Testis (tissue), 2 donors: Measurements from ENCODE around the gene C3orf20.

ENCODE experiments used
- POLR2A ChIP-seq: fragments of 450-650 bp; IDR thresholded peaks from one replicate; pipeline ENCODE4 v1.6.1; 2017; ENCODE audit warnings: antibody characterized with exemption, mild to moderate bottlenecking, moderate library complexity
- TF ChIP-seq, protein P1 (sequence below), 3 experiments: fragments of 450-650 bp in 2 of 3; fragments of 200-600 bp in 1 of 3; sonication (generic) in 1 of 3; IDR thresholded peaks; one replicate each; pipeline ENCODE4 v1.5.1; 2016 to 2019; ENCODE audit warnings: antibody characterized with exemption in 3 of 3, mild to moderate bottlenecking in 2 of 3, moderate library complexity in 1 of 3

DNA sequence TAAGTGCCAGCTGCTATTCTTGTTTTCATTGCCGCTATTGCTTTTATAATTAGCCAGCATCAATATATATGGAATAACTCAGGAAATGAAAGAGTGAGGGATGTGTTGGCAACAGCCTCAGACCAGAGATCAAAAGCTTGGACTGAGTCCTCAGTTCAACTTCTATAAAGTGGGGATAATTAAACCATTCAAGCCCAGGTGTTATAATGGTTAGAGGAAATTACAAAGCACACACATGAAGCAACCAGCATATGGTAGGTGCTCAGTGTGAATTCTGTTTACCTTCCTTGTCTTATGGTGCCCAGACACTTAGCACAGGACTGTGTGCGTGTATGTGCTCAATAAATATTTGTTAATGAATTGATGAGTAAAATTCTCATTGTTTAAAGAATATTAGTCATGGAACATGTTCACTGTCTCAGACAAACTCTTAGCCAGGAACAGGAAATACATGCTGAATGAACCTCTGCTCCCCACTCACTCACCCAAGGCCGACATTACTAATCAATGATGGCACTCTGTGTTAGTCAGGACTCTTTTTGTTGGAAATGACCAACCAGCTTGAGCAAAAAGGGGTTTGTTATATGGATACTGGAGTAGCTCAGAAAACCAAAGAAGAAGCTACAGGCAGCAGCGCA is 40.1 kb upstream of the C3orf20 start:
- TF ChIP-seq, protein P1, sequence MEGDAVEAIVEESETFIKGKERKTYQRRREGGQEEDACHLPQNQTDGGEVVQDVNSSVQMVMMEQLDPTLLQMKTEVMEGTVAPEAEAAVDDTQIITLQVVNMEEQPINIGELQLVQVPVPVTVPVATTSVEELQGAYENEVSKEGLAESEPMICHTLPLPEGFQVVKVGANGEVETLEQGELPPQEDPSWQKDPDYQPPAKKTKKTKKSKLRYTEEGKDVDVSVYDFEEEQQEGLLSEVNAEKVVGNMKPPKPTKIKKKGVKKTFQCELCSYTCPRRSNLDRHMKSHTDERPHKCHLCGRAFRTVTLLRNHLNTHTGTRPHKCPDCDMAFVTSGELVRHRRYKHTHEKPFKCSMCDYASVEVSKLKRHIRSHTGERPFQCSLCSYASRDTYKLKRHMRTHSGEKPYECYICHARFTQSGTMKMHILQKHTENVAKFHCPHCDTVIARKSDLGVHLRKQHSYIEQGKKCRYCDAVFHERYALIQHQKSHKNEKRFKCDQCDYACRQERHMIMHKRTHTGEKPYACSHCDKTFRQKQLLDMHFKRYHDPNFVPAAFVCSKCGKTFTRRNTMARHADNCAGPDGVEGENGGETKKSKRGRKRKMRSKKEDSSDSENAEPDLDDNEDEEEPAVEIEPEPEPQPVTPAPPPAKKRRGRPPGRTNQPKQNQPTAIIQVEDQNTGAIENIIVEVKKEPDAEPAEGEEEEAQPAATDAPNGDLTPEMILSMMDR (IDR thresholded peaks at IDR 0.05), result no peak
- no peak for TF ChIP-seq POLR2A
